Mucosa of rectum (tissue), 2 donors: ENCODE results near the gene OSBPL1A.

ENCODE experiments used
- H3K27ac ChIP-seq, 2 donors: one replicate each; pipeline ENCODE4 v1.7.0; 2013; ENCODE audit warnings: inconsistent platforms in 2 of 2, low read depth in 2 of 2, low read length in 2 of 2
- H3K27me3 ChIP-seq, 2 donors: one replicate each; pipeline ENCODE4 v1.7.0; 2013; ENCODE audit warnings: low read length in 2 of 2; ENCODE audit not compliant: control insufficient read depth in 2 of 2, insufficient read depth in 2 of 2
- H3K36me3 ChIP-seq, 2 donors: one replicate each; pipeline ENCODE4 v1.7.0; 2013; ENCODE audit warnings: low read length in 2 of 2; ENCODE audit not compliant: control insufficient read depth in 2 of 2, insufficient read depth in 2 of 2
- H3K4me1 ChIP-seq, 2 donors: one replicate each; pipeline ENCODE4 v1.7.0; 2013; ENCODE audit warnings: low read length in 2 of 2, mild to moderate bottlenecking in 1 of 2; ENCODE audit not compliant: control insufficient read depth in 2 of 2, insufficient read depth in 2 of 2
- H3K4me3 ChIP-seq, 2 donors: one replicate each; pipeline ENCODE4 v1.7.0; 2013; ENCODE audit warnings: low read length in 2 of 2
- H3K9ac ChIP-seq, 2 donors: one replicate each; pipeline ENCODE4 v1.7.0; 2013; ENCODE audit warnings: low read length in 2 of 2, low read depth in 1 of 2, mild to moderate bottlenecking in 1 of 2
- H3K9me3 ChIP-seq, 2 donors: one replicate each; pipeline ENCODE4 v1.7.0; 2013; ENCODE audit warnings: low read length in 2 of 2; ENCODE audit not compliant: control insufficient read depth in 2 of 2
- donor health status: healthy.
- donor health status: Normal muscosa, but diverticular disease.

Gene OSBPL1A

DNA sequence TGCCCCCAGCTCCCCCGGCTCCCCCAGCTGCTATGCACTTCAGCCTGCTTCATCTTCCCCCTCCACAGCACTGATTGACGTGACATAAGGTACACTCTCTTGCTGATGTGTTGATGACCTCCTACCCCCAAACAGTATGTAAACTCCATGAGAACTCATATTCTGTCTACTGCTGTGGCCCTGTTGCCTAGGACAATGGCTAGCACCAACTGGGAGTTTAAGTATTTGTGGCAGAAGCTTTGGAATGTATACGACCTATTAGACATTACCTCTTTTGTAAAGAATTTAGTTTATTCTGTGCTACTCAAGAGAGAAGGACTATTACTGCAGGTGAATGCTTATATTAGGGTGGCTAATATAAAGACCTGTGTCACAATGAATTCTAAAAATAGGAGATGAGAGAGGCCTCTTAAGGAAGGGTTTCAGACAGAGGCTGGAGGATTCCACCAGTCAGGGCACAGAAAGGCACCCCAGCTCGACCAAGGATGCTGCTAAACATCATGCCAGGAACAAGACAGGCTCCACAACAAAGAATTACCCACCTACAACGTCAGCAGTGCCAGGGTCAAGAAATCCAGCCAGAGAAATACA is 198.2 kb downstream of the OSBPL1A start:
- no peak overlapping the region for H3K27ac ChIP-seq
- H3K27me3 ChIP-seq = no peaks in the 10 kb centered on the region
- H3K9ac ChIP-seq = no peak overlapping the region

DNA sequence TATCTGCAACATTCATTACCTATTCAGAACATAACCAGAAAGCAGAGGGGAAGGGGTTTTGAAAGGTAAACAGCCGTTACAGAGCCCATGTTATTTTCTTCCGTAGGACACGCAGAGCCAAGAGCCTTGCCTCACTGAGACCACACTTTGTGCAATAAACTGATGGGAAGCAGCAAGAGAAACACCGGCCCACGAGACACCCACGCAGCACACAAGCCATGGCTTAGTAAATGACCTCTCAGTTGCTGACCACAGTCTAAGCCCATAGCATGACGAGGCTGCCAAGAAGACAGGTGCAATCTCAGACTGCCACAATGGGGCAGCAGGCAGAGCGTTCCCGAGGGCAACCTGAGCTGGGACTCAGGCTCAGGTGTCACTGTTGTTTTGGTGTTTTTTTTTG is 199.2 kb downstream of the OSBPL1A start:
- Histone ChIP-seq H3K27me3 (no peaks in the 10 kb centered on the region), H3K9me3 (no peaks in the 10 kb centered on the region), H3K36me3 (peaks cover 0 to 2% of the 10 kb centered on the region in 2 donors), H3K9ac (no peak overlapping the region), H3K4me3 (no peak overlapping the region), H3K4me1 (no peaks in the 10 kb centered on the region), H3K27ac (no peak overlapping the region)

More for the DNA sequence above, 198.2 kb downstream of the OSBPL1A start:
- Histone ChIP-seq H3K4me1 (no peaks in the 10 kb centered on the region), H3K4me3 (no peak overlapping the region), H3K36me3 (peaks cover 0 to 2% of the 10 kb centered on the region in 2 donors), H3K9me3 (no peaks in the 10 kb centered on the region)

DNA sequence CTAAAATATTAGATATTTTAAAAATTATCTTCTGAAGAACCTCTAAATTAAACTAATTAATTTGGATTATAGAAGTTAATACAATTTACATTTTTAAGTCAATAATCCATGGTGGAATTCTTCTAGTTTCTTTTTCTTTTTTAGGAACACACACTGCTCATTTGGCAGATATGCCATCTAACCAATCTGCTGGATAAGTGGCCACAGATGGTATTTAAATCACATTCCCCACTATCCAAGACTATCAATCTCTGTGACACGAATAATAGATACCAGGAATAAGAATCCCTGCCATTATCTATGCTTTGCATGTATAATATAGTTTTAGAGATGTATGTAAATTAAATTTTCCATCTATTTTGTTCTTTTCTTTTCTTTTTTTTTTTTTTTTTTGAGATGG is 200.2 kb downstream of the OSBPL1A start:
- Histone ChIP-seq H3K9ac (no peak overlapping the region), H3K36me3 (peaks cover 0 to 2% of the 10 kb centered on the region in 2 donors), H3K27ac (no peak overlapping the region), H3K9me3 (no peaks in the 10 kb centered on the region), H3K4me3 (no peak overlapping the region), H3K27me3 (no peaks in the 10 kb centered on the region), H3K4me1 (no peaks in the 10 kb centered on the region)

DNA sequence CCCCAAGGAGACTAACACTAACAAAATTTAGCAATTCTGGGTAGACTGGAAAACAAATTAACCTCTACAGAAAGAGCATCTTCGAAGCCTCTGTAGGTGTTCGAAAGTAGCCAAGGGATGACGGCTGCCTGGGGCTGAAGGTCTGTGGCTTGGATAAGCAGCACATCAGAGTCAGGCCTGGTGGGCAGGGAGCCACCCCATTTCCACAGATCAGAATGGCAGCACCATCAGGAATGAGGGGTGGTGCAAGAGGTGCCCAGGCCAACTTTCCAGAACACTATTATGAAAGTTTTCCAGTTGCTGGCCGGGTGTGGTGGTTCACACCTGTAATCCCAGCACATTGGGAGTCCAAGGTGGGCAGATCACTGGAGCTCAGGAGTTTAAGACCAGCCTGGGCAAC is 200.9 kb downstream of the OSBPL1A start:
- no peak overlapping the region for H3K27ac ChIP-seq
- no peaks in the 10 kb centered on the region for H3K27me3 ChIP-seq

DNA sequence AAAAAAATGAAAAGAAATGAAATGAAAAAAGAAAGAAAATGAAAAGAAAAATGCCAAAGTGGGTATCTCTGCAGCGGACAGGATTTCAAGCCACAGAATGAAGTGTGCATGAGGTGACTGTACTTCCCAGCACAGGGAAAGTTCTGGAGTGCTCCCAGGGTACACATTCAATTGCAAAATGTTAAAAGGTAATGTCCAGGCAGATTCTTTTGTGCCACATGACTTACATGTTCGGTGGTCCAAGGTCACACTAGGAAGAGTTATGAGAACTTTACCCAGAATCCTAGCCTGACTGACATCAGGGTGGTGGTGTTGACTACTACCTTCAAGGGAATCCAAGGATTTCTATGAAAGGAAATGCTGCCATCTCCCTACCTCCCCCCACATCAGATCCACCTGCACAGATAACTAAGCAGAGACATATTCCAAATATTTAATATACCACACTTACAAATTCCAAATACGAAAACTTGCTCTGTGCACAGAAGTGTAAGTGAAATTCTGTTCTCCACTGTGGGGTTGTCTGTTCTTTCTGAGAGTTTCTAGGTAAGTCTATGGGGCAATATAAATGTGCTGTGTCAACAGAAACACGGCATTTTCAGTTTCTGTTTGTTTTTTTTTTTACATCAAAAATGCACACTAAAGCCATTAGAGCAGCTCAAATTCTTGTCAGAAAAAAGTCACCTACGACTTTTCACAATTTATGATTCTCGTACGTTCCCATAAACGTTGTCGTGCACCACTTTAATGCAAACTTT is 202.1 kb downstream of the OSBPL1A start:
- no peak overlapping the region for H3K27ac ChIP-seq
- H3K4me1 ChIP-seq = no peaks in the 10 kb centered on the region
- no peaks in the 10 kb centered on the region for H3K27me3 ChIP-seq
- H3K9ac ChIP-seq = no peak overlapping the region
- H3K36me3 ChIP-seq = peaks cover 0 to 2% of the 10 kb centered on the region in 2 donors
- no peak overlapping the region for H3K4me3 ChIP-seq
- H3K9me3 ChIP-seq = no peaks in the 10 kb centered on the region

More for the DNA sequence above, 200.9 kb downstream of the OSBPL1A start:
- Histone ChIP-seq H3K36me3 (peaks cover 0 to 2% of the 10 kb centered on the region in 2 donors), H3K4me3 (no peak overlapping the region), H3K9me3 (no peaks in the 10 kb centered on the region), H3K4me1 (no peaks in the 10 kb centered on the region), H3K9ac (no peak overlapping the region)

DNA sequence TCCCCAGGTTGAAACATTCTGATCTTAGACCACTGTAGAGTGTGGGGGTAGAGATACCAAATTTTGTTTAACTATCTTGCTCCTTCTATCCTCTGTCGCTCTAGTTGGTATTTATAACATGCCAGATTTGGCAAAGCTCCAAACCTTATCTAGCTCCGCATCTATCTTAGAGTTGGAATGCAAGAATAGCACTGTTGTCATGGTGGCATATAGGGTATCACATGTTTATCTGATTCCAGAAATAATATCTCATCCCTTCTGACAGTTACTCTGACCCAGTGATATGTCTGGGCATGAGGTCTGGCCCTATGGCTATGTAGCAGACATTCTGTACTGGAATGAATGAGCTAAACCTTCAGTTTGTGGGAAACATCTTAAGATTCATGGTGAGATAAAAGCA is 207.0 kb downstream of the OSBPL1A start:
- no peaks in the 10 kb centered on the region for H3K27me3 ChIP-seq
- H3K9ac ChIP-seq = no peak overlapping the region
- H3K36me3 ChIP-seq = peaks cover 0 to 2% of the 10 kb centered on the region in 2 donors
- no peaks in the 10 kb centered on the region for H3K9me3 ChIP-seq
- H3K4me1 ChIP-seq = no peaks in the 10 kb centered on the region
- H3K4me3 ChIP-seq = no peak overlapping the region
- no peak overlapping the region for H3K27ac ChIP-seq

DNA sequence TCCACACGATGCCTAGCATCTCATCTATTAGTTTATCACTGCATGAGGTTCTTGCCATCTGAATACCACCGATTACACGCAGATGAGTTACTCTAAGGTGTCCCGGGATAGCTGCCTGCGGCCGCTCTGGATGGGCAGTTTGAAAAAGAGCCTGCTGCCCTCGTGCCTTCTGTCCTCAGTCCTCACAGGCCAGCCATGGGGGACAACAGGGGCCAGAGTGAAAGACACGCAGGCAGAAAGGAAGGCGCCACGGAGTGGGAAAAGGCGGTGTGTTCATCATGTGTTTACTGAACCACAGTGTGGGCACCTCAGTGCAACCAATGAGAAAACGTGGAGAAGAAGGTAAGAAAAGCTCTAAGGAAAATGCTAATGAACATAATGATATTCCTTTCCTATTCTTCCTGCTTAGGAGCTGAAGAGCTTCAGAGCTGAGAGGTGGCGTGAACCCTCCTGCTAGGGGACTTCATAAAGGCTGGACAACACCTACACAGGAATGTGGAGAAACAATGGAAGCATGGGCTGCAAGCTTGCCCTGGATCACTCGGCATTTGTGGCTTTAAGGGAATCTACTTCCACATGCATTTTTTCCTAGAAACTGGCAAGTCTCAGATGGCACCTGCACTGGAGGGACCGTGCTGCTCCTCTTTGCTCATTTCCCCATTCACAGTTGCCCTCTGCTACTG is 207.8 kb downstream of the OSBPL1A start:
- Histone ChIP-seq H3K36me3 (no peaks in the 10 kb centered on the region), H3K9me3 (no peaks in the 10 kb centered on the region), H3K4me1 (no peaks in the 10 kb centered on the region), H3K27ac (no peak overlapping the region), H3K27me3 (no peaks in the 10 kb centered on the region), H3K4me3 (no peak overlapping the region), H3K9ac (no peak overlapping the region)

DNA sequence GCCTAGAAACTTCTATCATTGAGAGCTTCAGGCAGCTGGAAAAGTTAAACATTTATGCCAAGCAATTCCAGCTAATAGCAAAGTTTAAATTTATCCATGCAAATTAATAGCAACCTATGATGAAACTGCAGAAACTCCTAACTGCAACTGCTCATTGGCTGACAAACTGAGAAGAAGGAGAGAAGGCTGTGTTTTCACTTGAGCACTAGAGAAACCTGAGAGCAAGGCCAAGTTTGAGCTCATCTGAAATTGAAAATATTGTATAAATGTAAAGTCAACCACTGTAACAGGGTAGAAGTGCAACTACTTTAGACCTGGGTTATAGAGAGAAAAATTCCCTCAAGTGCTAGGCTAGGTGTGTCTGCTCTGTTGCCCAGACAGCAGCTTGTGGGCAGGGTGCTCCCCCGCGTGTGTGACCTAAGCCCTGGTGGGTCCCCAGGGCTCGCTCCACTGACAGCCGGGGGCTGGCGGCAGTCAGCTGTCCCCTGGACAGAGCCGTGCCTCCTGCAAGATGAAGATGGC is 208.6 kb downstream of the OSBPL1A start:
- Histone ChIP-seq H3K4me3 (no peak overlapping the region), H3K27me3 (no peaks in the 10 kb centered on the region), H3K9me3 (no peaks in the 10 kb centered on the region), H3K36me3 (no peaks in the 10 kb centered on the region), H3K9ac (no peak overlapping the region), H3K4me1 (no peaks in the 10 kb centered on the region), H3K27ac (no peak overlapping the region)

DNA sequence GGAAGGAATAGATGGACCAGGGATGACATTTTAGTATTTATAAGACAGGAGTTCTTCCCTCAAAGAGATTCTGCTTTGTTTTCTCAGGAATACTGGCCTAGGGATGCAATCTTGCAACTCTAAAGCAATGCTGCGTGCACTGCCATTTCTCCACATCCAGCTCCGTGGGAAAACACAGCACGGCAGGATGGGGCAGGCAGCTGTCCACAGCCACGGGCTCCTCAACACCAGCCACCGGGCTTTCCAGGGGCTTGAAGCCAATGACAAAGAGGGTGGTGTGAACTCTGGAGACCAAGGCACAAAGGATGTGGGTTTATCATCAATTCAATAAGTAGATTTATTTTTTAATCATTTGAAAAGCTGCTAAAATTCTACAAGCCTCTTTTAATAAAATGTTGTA is 209.5 kb downstream of the OSBPL1A start:
- Histone ChIP-seq H3K27ac (no peak overlapping the region), H3K36me3 (no peaks in the 10 kb centered on the region), H3K4me1 (no peaks in the 10 kb centered on the region), H3K9me3 (no peaks in the 10 kb centered on the region), H3K4me3 (no peak overlapping the region), H3K27me3 (no peaks in the 10 kb centered on the region), H3K9ac (no peak overlapping the region)

DNA sequence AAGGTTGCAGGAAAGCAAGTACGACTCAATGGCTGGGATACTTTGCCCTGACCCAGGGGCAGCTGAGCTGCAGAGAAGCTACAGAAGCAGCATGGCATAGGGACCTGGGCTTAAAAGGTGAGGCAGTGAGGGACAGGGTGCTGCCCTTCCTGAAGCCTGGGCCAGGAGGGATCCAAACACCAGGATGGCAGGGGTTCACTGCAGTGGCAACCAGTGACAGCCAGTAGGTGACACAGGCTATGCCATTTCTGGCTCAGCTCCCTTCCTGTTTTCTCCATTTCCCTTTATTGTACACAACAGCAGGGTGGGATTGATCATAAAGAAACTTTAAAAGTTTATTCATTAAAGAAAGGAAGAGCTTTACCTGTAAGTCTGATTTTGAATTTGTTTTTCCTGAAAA is 209.9 kb downstream of the OSBPL1A start:
- Histone ChIP-seq H3K4me1 (no peaks in the 10 kb centered on the region), H3K36me3 (no peaks in the 10 kb centered on the region), H3K27me3 (no peaks in the 10 kb centered on the region), H3K27ac (no peak overlapping the region), H3K9ac (no peak overlapping the region), H3K4me3 (no peak overlapping the region), H3K9me3 (no peaks in the 10 kb centered on the region)
